Dermis microvascular lymphatic vessel endothelial cell (primary cell): Measurements from ENCODE around the gene RUFY3. TPM values are rescaled to one million over a fixed set of nuclear protein-coding genes. Genes with fewer than 3 reads are reported as not detected.

Experiments
- DNase-seq, 2 donors: peaks; one replicate each; pipeline versions ENCODE4 v3.0.0 to v3.0.0-alpha.2; 2010; ENCODE audit warnings: low read depth in 2 of 2
- total RNA-seq: library from RNA; depleted of rRNA; stranded (reverse); fragments of >200 nt; gene quantifications from 2 replicates; pipeline ENCODE4 v1.2.1, GENCODE V29; 2014

Gene RUFY3
- total RNA-seq, 1 donor from 2014 or later = 25.4 TPM

- DNase-seq = peak in 1 of 2 donors; percentile 72
These were observed 57.2 kb downstream of the RUFY3 start for GRCh38 chr4:70778888-70779422.

DNA sequence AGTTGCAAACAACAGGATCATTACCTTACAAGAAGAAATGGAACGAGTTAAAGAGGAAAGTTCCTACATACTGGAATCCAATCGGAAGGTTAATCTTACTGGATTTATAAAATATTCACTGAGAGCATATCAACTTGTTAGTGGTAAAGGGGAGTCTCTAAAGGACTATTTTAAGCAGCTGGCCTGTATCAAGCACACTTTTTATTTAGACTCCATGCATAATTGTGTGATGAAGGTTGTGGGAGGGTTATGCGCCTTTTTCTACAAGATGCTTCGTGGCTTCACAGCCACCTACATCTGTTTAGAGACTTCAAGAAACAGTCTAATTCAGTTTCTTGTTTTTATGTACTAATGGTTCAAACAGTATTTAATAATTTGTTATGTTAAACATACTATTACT lies 61.3 kb downstream of the RUFY3 start:
- no peak for DNase-seq

- no peak for DNase-seq
These were observed 65.7 kb downstream of the RUFY3 start for GRCh38 chr4:70787496-70787895.

DNA sequence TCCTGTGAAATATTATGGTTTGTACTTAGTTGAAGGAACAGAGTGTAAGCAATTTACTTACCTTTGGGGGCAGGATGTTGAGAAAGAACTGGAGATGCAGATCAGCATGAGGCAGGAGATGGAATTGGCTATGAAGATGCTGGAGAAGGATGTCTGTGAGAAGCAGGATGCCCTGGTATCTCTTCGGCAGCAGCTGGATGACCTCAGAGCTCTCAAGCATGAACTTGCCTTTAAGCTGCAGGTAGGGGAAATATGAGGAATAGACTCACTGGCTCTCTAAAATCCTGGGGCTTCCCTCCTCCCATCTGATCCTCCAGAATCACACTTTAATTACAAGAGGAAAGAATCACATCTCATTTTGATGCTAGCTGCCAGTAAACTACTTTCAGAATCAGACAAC lies 67.0 kb downstream of the RUFY3 start:
- no peak for DNase-seq

- no peak for DNase-seq
These were observed 71.9 kb downstream of the RUFY3 start for GRCh38 chr4:70793626-70794025.

DNA sequence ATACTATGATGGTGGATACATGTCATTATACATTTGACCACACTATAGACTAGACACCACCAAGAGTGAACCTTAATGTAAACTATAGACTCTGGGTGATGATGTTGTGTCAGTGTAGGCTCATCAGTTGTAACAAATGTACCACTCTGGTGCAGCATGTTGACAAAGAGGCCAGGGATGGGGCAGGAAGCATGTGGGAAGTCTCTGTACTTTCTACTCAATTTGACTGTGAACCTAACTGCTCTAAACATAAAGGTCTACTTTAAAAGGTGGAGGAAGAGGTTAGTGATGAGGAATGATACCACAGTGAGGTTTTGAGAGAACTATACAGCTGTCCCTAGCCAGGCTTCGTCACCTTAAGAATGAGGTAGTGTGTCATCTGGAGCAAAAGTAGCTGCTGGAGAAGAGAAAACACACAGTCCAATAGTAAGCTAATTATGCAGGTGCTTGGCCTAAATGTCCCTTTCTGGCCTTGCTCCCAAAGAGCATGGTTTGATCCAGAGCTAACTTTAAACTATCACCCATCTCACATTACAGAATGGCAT lies 79.6 kb downstream of the RUFY3 start:
- no peak for DNase-seq

DNA sequence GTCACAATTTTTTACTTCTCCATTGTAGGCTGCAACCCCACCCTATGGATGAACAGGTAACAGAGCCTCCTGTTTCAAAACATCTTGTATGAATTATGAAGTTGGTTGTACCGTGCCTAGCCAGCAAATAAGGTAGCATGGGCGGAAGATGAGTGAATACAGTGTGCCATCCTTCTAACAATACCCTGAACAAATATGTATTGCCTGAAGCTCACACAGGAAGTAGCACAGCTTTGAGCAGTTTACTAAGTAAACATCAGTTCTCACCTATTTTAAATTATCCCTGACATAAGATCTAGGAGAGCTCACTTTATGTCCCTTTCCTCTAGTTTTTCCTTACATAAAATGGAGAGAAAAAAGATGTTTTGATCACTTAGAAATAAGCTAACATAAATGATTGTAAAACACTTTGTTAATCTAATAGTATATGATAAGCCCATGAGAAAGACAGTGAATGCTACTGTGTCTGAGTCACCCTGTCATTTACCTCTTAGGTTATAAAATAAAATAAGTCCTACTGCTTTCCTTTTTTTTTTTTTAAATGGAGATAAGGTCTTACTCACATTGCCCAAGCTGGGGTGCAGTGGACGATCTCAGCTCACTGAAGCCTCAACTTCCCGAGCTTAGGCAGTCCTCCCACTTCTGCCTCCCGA lies 81.3 kb downstream of the RUFY3 start:
- peak in 1 of 2 donors; percentile 13 for DNase-seq

DNA sequence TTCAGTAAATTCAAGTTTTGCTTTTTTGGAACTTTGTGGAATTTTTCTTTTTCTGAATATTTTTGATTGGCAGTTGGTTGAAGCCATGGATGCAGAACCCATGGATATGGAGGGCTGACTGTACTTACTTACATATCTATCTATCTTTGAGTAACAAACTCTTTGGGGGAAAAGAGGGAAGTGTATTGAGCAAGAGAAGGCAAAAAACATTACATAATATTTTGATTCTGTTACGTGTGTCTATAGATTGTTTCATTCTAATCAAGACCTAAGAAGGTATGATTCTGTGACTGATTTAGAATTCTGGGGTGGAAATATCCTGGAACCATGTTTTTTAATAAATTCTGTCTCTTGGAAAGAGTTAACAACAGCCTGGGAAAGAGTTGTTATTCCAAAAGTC lies 86.4 kb downstream of the RUFY3 start:
- DNase-seq = no peak

- DNase-seq = no peak
These were observed 93.6 kb downstream of the RUFY3 start for GRCh38 chr4:70815370-70815769.

DNA sequence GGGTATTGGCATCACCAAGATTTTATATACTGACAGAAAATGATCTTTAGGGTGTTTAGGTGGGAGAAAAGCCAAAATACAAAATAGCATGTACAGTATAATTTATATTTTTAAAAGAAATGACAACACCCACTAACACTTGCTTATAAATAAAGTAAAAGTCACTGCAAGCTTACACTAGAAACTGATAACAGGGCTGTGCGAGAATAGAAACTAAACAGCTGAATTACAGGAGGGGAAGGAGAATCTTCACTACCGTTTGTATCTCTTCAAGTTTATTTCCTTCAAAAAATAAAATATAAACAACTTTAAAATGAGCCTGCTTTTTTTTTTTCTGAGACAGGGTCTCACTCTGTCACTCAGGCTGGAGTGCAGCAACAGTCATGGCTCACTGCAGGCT lies 95.1 kb downstream of the RUFY3 start:
- DNase-seq = no peak

DNA sequence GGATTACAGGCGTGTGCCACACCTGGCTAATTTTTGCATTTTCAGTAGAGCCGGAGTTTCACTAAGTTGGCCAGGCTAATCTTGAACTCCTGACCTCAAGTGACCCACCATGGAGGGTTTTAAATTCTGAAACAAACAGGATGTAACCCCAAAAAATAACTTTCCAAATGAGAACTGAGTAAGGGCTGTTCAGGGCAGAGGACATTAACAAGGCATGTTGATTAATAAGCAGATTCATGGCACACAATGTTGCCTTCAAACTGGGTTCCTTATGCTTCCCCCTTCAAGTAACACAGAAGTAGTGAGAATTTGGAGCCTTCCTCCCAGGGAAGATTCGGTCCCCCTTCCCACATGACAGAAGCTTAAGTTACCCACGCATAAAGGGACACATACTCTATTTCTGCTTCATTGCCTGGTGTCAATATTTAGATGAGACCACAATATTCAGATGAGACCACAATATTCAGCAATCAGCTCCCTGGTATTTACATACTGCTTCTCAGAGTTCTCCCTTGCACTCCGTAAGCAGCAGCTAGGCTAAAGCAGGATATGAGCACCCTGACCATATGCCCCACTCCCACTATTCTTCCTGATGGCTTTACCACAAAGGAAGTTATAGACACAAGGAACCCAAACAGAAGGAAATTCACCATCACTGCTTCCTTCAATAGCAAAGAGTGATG lies 96.5 kb downstream of the RUFY3 start:
- DNase-seq = no peak

DNA sequence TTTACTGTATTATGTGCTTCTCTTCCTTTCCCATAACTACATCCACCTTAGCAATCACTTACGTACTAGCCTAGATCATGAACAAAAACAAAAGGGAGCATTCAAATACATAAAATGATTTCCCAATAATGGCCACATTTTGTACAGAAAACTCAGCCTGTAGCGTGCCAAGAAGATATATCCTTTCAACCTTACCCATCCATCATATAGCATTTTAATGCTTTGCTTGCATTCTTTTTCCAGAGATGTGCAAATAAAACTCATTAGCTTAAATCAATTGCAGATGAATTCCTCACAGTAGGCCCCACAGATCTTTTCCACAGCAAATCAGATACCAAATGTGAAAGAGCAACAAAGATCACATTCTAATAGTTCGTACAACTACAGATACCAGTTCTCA lies 97.2 kb downstream of the RUFY3 start:
- DNase-seq = no peak

- DNase-seq = no peak
These were observed 107.3 kb downstream of the RUFY3 start for GRCh38 chr4:70829015-70829414.

- DNase-seq = no peak
These were observed 107.7 kb downstream of the RUFY3 start for GRCh38 chr4:70829492-70829891.

DNA sequence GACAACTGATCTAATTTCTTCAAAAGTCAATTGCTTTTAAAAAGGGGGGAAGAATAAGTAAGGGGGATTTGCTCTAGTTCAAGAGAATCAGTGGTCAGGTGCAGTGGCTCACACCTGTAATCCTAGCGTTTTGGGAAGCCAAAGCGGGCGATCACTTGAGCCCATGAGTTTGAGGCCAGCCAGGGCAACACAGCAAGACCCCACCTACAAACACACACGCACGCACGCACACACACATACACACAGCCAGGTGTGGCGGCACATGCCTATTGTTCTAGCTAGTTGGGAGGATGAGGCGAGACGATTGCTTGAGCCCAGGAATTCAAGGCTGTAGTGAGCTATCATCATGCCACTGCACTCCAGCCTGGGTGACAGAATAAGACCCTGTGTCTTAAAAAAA lies 108.3 kb downstream of the RUFY3 start:
- DNase-seq = no peak

GRCh38 chr4:70831293-70831692 lies 109.5 kb downstream of the RUFY3 start:
- DNase-seq = no peak

DNA sequence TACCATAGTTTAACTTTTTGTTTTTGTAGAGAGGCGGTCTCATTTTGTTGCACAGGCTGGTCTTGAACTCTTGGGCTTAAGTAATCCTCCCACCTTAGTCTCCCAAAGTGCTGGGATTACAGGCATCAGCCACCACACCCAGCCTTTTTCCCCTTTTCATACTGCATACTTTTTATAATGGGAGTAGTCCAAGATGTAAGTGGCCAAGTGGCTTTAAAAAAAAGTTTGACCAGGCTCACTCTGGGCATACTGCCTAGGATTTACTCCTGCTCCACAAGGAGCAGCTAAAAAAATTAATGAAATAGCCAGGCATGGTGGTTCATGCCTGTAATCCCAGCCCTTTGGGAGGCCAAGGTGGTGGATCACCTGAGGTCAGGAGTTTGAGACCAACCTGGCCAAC lies 111.9 kb downstream of the RUFY3 start:
- DNase-seq = no peak

DNA sequence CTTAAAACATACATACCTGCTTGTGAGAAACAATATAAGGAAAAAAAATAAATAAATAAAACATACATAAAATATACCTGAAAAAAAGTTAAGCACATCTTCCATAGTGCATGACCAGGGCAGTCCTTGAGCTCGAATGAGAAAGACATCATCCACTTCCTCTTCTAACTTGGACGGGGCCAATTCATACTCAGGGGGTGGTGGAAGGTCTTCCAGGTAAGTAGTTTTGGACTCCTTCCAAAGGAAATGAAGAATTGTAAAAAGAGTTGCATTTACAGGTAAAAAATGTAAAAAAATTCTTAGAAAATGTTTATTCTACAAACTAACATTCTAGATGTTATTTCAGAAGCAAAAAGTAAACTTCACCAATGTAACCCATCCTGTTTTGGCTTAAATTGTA lies 114.3 kb downstream of the RUFY3 start:
- DNase-seq = no peak

DNA sequence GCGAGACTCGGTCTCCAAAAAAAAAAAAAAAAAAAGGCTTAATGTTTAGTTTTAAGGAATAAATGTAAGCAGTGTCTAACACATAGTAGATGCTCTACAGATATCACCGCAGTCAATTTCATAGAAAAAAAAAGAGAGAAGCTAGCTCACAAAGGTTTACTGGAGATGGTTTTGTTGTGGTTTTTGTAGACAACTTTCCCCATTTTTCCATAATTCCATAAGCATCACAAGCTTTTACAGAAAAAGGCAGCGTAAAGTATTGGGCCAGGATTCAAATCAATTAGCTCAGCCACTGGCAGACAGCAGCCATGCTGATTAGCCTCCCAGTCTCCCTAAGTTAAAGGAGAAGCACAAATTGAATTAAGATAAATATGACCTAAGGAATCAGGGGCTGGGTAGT lies 116.4 kb downstream of the RUFY3 start:
- peak in 1 of 2 donors; percentile 15 for DNase-seq

- peak; percentile 36 to 81 for DNase-seq
These were observed 117.2 kb downstream of the RUFY3 start for GRCh38 chr4:70838666-70839588.

GRCh38 chr4:70839589-70840093 lies 117.9 kb downstream of the RUFY3 start, which contains the start of gene GRSF1:
Gene GRSF1, minus strand, starts transcription at chr4:70839890. Its CDS starts 63 bp downstream, at chr4:70839827.
- DNase-seq = peak; percentile 85 to 95
